GM19035 (cell line): ENCODE measurements around the gene GLP1R.

Source experiments
- ATAC-seq: cut with Tn5 transposase; IDR thresholded peaks from one replicate; pipeline ENCODE4 v1.9.1; 2021; ENCODE audit not compliant: unreplicated experiment

Gene GLP1R

GRCh38 chr6:39085129-39085797, 36.7 kb downstream of the GLP1R start:
- ATAC-seq, result no peak

GRCh38 chr6:39086294-39086693, 37.7 kb downstream of the GLP1R start:
- peak; percentile 89 for ATAC-seq

- no peak for ATAC-seq
These were observed 38.1 kb downstream of the GLP1R start for GRCh38 chr6:39086711-39087110.

- ATAC-seq, result no peak
These were observed 38.6 kb downstream of the GLP1R start for GRCh38 chr6:39087197-39087596.

GRCh38 chr6:39088331-39088730, 39.8 kb downstream of the GLP1R start:
- no peak for ATAC-seq

- ATAC-seq, result no peak
These were observed 41.5 kb downstream of the GLP1R start for GRCh38 chr6:39090036-39090435.

GRCh38 chr6:39091220-39091619, 42.6 kb downstream of the GLP1R start:
- no peak for ATAC-seq

- no peak for ATAC-seq
These were observed 43.5 kb downstream of the GLP1R start for GRCh38 chr6:39092124-39092523.

- ATAC-seq, result no peak
These were observed 44.6 kb downstream of the GLP1R start for GRCh38 chr6:39093149-39093708.

GRCh38 chr6:39095578-39095977, 47.0 kb downstream of the GLP1R start:
- no peak for ATAC-seq

- ATAC-seq, result no peak
These were observed 51.8 kb downstream of the GLP1R start for GRCh38 chr6:39100358-39100757.

- ATAC-seq, result no peak
These were observed 53.7 kb downstream of the GLP1R start for GRCh38 chr6:39102071-39102820.

- ATAC-seq, result no peak
These were observed 54.2 kb downstream of the GLP1R start for GRCh38 chr6:39102821-39103136.

GRCh38 chr6:39104528-39104927, 55.9 kb downstream of the GLP1R start:
- no peak for ATAC-seq

- no peak for ATAC-seq
These were observed 58.5 kb downstream of the GLP1R start for GRCh38 chr6:39107034-39107433.

GRCh38 chr6:39107641-39108040, 59.1 kb downstream of the GLP1R start:
- no peak for ATAC-seq

- ATAC-seq, result no peak
These were observed 59.7 kb downstream of the GLP1R start for GRCh38 chr6:39108041-39108839.

GRCh38 chr6:39111280-39111679, 62.7 kb downstream of the GLP1R start:
- ATAC-seq, result no peak

- ATAC-seq, result no peak
These were observed 65.2 kb downstream of the GLP1R start for GRCh38 chr6:39113788-39114187.

- peak; percentile 13 for ATAC-seq
These were observed 65.8 kb downstream of the GLP1R start for GRCh38 chr6:39114388-39114703.

- ATAC-seq, result peak; percentile 94
These were observed 66.4 kb downstream of the GLP1R start, which contains the start of gene SAYSD1 for GRCh38 chr6:39114704-39115599. SAYSD1 (minus strand) TSS chr6:39115186; CDS start chr6:39115089, 97 bp downstream.
